ENCODE results near the gene NFKB2.

Gene NFKB2

DNA sequence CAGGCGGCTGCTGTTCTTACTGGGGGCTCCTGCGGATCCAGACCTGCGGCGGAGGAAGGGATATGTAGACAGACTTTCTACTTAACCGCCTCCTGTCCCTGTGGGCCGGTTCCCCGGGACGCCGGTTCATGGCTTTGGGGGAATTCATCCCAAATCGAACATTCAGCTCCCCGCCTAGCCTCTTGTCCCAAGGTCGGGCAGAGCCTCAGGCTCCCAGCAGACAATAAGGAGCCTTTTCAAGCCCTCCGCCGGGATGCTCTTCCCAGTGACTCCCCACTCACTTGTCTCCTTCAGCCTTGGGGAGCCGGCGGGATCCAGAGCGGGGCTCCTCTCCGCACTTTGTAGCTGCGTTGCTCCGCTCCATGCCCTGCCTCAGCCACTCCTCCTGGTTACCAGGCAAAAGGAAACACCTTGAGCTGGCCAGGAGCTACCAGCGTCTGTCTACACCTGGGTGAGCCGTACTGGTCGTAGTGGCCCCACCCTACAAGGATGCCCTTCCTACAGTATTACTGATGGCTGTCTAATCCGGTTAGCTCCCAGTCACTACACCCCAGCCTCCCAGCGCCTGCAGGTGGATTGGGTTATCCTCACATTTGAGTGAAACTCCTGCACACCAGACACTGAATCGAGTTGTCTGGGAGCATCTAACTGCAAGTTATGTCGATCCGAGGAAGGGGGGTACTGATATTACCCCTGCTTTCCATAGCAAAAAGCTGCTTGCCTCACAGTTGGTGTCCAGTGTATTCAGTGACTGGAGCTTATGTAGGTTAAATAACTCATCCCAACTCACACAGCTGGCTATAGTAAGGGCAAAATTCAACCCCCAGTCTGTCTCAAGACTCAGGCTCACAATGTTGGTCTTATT, 55.8 kb downstream of the NFKB2 start, which contains the start of gene C10orf95:
TSS of gene C10orf95 (minus strand) at position 439 of the 865 bp plus-strand sequence. CDS start 450 bp downstream, outside the sequence.
- DNase-seq (ENCODE audit: low spot score) = no peak

Measured in HuH-7.5 (cell line).